Tibial nerve (tissue), 4 donors: ENCODE measurements around the gene DNAJC4.

Experiments used
- CTCF ChIP-seq, 5 experiments: fragments of 200-600 bp in 3 of 5; fragments of 450-650 bp in 2 of 5; sonication (generic) in 3 of 5; IDR thresholded peaks; one replicate each; pipeline ENCODE4 v1.5.1; 2016 to 2019; ENCODE audit warnings: antibody characterized with exemption in 5 of 5, mild to moderate bottlenecking in 3 of 5, moderate library complexity in 2 of 5
- EP300 ChIP-seq, 2 donors: sonication (generic); formaldehyde crosslinking; IDR thresholded peaks; one replicate each; pipeline ENCODE4 v1.6.1; 2017; ENCODE audit warnings: antibody characterized with exemption in 2 of 2, mild to moderate bottlenecking in 1 of 2
- POLR2A ChIP-seq, 2 donors: fragments of 450-650 bp; IDR thresholded peaks; one replicate each; pipeline ENCODE4 v1.6.1; 2017; ENCODE audit warnings: antibody characterized with exemption in 2 of 2, mild to moderate bottlenecking in 2 of 2, moderate library complexity in 2 of 2

DNA sequence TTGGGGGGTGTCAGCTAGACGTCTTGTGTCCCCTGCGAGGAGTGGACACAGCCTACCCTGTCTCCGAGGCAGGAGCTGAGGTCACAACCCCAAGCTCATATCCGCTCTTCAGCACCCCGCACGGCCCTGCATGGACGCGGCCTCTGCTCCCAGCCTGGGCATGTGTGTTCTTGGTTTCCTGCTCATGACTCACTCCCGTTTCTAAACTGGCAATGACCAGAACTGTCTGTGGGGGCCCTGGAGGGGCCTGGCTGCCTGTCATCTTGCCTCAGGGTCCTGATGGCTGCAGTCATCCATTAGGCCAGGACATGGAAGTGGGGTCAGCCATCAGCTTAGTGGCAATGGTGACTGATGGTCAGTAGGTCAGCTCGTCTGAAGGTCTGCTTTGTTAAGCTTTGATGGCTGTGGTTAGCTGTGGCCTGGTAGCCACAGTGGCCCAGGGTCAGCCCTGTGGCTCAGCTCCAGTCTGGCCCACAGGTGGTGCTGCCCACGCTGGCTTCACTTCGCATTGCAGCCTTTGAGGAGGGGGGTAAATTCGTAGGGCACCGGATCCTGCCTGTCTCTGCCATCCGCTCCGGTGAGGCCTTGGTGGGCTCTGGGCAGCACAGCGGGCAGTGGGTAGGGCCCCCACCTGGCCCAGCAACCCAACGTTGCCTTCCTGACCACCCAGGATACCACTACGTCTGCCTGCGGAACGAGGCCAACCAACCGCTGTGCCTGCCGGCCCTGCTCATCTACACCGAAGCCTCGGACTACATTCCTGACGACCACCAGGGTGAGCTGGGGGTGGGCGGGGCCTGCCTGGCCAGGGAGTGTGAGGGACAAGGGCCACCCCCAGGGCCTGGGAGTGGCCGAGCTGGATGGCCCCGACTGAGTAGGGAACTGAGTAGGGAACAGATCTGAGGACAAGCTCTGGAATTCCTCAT, 32.9 kb downstream of the DNAJC4 start:
- TF ChIP-seq CTCF (IDR thresholded peaks at IDR 0.05) (no peak), EP300 (IDR thresholded peaks at IDR 0.05) (no peak), POLR2A (IDR thresholded peaks at IDR 0.05) (no peak)
